Measurements from ENCODE around the gene ANKLE2.
"Not testable (repeated sequence)": the region's sequence is repeated elsewhere in the genome, so short reads cannot be mapped to it uniquely, and the experiment has no call there.

GRCh38 chr12:132791940-132792339 is 30.3 kb upstream of the ANKLE2 start:
- TF ChIP-seq CTCF, EP300 (IDR thresholded peaks at IDR 0.05): not testable (repeated sequence)
